ENCODE results near the gene FLOT2.

DNA sequence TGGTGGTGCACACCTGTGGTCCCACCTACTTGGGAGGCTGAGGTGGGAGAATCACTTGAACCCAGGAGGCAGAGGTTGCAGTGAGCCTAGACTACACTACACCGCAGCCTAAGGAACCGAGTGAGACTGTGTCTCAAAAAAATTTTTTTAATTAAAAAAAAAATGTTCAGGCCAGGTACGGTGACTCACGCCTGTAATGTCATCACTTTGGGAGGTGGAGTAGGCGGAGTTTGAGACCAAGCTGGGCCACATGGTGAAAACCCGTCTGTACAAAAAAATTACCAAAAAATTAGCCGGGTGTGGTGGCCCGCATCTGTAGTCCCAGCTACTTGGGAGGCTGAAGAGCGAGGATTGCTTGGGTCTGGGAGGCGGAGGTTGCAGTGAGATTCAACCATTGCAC lies 51.3 kb downstream of the FLOT2 start:
- no peak for TF ChIP-seq EZH2 (IDR thresholded peaks at IDR 0.05; ENCODE audit: low read depth, low read length, severe bottlenecking)
- TF ChIP-seq POLR2AphosphoS5 (IDR thresholded peaks at IDR 0.05; ENCODE audit: low read depth, low read length), result no peak
- TF ChIP-seq, protein P1, sequence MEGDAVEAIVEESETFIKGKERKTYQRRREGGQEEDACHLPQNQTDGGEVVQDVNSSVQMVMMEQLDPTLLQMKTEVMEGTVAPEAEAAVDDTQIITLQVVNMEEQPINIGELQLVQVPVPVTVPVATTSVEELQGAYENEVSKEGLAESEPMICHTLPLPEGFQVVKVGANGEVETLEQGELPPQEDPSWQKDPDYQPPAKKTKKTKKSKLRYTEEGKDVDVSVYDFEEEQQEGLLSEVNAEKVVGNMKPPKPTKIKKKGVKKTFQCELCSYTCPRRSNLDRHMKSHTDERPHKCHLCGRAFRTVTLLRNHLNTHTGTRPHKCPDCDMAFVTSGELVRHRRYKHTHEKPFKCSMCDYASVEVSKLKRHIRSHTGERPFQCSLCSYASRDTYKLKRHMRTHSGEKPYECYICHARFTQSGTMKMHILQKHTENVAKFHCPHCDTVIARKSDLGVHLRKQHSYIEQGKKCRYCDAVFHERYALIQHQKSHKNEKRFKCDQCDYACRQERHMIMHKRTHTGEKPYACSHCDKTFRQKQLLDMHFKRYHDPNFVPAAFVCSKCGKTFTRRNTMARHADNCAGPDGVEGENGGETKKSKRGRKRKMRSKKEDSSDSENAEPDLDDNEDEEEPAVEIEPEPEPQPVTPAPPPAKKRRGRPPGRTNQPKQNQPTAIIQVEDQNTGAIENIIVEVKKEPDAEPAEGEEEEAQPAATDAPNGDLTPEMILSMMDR (IDR thresholded peaks at IDR 0.05; ENCODE audit: control extremely low read depth in 1 of 3, insufficient read depth in 1 of 3, low read depth in 1 of 3, low read length in 3 of 3), result no peak
- TF ChIP-seq RAD21 (IDR thresholded peaks at IDR 0.05 in 1 of 2, conservative IDR thresholded peaks at IDR 0.05 in 1 of 2; ENCODE audit: low read depth in 2 of 2, low read length in 2 of 2), result no peak
- TF ChIP-seq, protein P2, sequence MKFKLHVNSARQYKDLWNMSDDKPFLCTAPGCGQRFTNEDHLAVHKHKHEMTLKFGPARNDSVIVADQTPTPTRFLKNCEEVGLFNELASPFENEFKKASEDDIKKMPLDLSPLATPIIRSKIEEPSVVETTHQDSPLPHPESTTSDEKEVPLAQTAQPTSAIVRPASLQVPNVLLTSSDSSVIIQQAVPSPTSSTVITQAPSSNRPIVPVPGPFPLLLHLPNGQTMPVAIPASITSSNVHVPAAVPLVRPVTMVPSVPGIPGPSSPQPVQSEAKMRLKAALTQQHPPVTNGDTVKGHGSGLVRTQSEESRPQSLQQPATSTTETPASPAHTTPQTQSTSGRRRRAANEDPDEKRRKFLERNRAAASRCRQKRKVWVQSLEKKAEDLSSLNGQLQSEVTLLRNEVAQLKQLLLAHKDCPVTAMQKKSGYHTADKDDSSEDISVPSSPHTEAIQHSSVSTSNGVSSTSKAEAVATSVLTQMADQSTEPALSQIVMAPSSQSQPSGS (IDR thresholded peaks at IDR 0.05; ENCODE audit: low read length), result no peak
- TF ChIP-seq FOSL1 (IDR thresholded peaks at IDR 0.05; ENCODE audit: insufficient read depth, low read depth, low read length), result no peak
- TF ChIP-seq JUN (IDR thresholded peaks at IDR 0.05; ENCODE audit: low read depth, low read length), result no peak
- TF ChIP-seq ZNF274 (IDR thresholded peaks at IDR 0.05; ENCODE audit: borderline replicate concordance, extremely low read depth, low read length), result no peak

Measured in H1 (cell line).